ENCODE results near the gene GZMM.

Gene GZMM

GRCh38 chr19:512547-513365, 31.1 kb upstream of the GZMM start:
- no peak for DNase-seq

- DNase-seq, result no peak
Measured at GRCh38 chr19:513368-514165, 30.3 kb upstream of the GZMM start.

GRCh38 chr19:514166-514663, 29.6 kb upstream of the GZMM start:
- DNase-seq, result no peak

- no peak for DNase-seq
Measured at GRCh38 chr19:517721-518597, 25.9 kb upstream of the GZMM start.

- peak; percentile 51 to 67 for DNase-seq
Measured at GRCh38 chr19:518598-519231, 25.1 kb upstream of the GZMM start.

- no peak for DNase-seq
Measured at GRCh38 chr19:519449-519865, 24.4 kb upstream of the GZMM start.

- DNase-seq, result no peak
Measured at GRCh38 chr19:522726-523125, 21.1 kb upstream of the GZMM start.

GRCh38 chr19:524062-524674, 19.7 kb upstream of the GZMM start:
- DNase-seq, result no peak

GRCh38 chr19:525029-525428, 18.8 kb upstream of the GZMM start:
- no peak for DNase-seq

- no peak for DNase-seq
Measured at GRCh38 chr19:525857-526419, 17.9 kb upstream of the GZMM start.

- no peak for DNase-seq
Measured at GRCh38 chr19:530134-531008, 13.5 kb upstream of the GZMM start.

- DNase-seq, result peak; percentile 83 to 85
Measured at GRCh38 chr19:531009-531752, 12.7 kb upstream of the GZMM start.

GRCh38 chr19:531753-532560, 11.9 kb upstream of the GZMM start, which contains the start of gene CDC34:
TSS of gene CDC34 (plus strand) at chr19:531760. CDS start at chr19:531932, 172 bp downstream.
- no peak for DNase-seq

- peak in 1 of 2 experiments; percentile 50 for DNase-seq
Measured at GRCh38 chr19:532561-533363, 11.1 kb upstream of the GZMM start.

- no peak for DNase-seq
Measured at GRCh38 chr19:533364-534058, 10.3 kb upstream of the GZMM start.

GRCh38 chr19:534088-534487, 9.8 kb upstream of the GZMM start:
- DNase-seq, result no peak
